Cerebellar nuclear complex (tissue), 1 donor: Measurements from ENCODE around the gene HDHD2.

Source experiments
- DNase-seq, 2 experiments: peaks; one replicate each; lab custom pipeline; 2025; lab: John Stamatoyannopoulos, UW

Gene HDHD2

GRCh38 chr18:47146206-47146605 lies 4.1 kb downstream of the HDHD2 start:
- no peak for DNase-seq

DNA sequence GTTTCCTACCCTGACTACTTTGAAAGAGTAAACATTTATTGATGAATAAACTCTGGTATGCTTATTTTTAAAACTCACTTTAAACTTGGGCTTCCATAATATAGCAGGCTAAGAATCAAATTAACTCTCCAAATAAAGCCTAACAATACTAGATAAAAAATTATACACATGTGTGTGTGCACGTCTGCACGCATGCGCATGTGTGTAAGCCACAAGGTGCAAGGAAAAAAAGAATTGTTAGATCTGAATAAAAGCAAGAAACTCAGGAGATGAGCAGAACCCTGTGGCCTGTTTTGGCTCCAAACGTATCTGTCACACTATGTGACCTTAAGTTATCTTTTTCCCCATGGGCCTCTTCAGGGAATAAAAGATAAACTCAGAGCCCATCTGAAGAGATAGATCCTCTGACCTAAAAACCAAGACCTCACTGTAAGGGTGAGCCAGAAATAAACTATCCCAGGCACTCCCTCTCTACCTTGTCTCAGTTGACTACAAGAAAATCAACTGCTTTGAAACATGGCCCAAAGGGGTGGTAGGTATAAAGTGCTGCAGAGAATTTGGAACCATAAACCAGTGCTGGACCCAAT lies 6.3 kb downstream of the HDHD2 start:
- no peak for DNase-seq

- no peak for DNase-seq
These were observed 7.1 kb downstream of the HDHD2 start for GRCh38 chr18:47143153-47143552.

DNA sequence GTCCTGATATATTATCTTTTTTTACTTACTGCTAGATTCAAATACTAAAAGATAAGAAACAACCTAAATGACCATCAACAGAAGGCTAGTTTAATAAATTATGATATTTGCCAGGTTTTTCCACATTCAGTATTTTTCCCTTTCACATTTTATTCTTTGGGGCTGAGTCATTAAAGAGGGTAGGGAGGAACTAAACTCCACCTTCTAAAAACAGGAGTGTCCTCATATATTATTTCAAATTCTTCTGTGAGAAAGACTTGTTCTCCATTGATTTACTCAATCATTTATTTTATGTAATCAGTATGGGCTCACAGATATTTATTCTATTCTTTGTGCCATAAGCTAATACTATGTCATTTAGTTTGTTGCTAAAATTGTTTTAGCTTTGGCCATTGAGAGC lies 9.0 kb downstream of the HDHD2 start:
- no peak for DNase-seq

GRCh38 chr18:47121146-47121545 lies 29.2 kb downstream of the HDHD2 start:
- DNase-seq, result no peak

DNA sequence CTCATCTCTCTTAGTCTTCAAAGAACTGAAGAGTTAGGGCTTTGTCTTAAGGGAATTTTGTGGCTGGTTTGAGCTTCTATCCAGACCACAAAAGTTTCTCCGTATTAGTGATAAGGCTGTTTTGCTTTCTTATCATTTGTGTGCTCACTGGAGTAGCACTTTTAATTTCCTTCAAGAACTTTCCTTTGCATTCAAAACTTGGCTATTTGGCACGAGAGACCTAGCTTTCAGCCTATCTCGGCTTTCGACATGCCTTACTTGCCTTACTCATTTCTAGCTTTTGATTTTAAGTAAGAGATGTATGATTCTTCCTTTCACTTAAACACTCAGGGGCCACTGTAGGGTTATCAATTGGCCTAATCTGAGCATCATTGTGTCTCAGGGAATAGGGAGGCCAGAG lies 29.9 kb downstream of the HDHD2 start:
- DNase-seq, result no peak

GRCh38 chr18:47118981-47119380 lies 31.3 kb downstream of the HDHD2 start:
- DNase-seq, result no peak

GRCh38 chr18:47115205-47115604 lies 35.1 kb downstream of the HDHD2 start:
- DNase-seq, result no peak

GRCh38 chr18:47113796-47114540 lies 36.3 kb downstream of the HDHD2 start:
- no peak for DNase-seq

- no peak for DNase-seq
These were observed 39.6 kb downstream of the HDHD2 start for GRCh38 chr18:47110492-47111274.

GRCh38 chr18:47109720-47110119 lies 40.6 kb downstream of the HDHD2 start:
- no peak for DNase-seq

GRCh38 chr18:47108998-47109405 lies 41.3 kb downstream of the HDHD2 start:
- DNase-seq, result peak; percentile 82 to 96

- DNase-seq, result peak in 1 of 2 experiments; percentile 39
These were observed 41.9 kb downstream of the HDHD2 start for GRCh38 chr18:47108373-47108772.

- peak in 1 of 2 experiments; percentile 69 for DNase-seq
These were observed 50.0 kb downstream of the HDHD2 start for GRCh38 chr18:47100212-47100831.

GRCh38 chr18:47095810-47096209 lies 54.5 kb downstream of the HDHD2 start:
- DNase-seq, result no peak

DNA sequence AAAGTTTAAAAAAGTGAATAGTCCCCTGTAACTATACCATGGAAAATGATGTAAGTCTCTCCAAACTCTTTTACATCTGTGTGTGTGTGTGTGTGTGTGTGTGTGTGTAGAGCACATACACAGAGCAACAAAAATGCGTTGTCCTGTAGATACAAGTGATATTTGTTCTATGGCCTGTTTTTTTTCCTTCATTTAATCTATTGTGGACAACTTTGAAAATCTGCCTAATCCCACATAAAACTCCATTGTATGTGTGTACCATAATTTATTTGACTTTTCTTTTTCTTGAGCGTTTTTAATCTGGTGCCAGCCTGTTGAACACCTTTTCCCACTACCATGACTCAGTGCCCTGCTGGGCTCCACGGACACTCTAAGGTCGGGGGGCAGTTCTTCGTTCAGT lies 62.6 kb downstream of the HDHD2 start:
- DNase-seq, result no peak

DNA sequence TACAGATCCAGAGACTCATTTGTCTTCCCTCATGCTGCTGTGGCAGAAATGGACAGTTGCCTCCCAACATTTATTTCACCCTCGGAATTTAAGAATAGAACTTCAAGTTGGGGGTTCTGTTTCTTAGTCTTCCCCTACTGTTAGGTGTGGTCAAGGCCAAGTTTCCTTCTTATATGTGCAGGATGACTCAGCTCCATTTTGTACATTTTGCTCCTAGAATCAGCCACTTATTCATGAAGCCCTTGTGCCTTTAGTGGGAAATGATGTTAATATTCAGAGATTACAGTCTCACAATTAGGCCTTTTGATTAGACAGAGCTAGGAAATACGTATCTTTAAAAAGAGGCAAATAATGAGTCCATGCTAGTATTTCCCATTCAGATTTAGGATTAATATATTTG lies 68.7 kb downstream of the HDHD2 start:
- no peak for DNase-seq

- no peak for DNase-seq
These were observed 69.4 kb downstream of the HDHD2 start for GRCh38 chr18:47080872-47081271.

GRCh38 chr18:47077111-47077510 lies 73.2 kb downstream of the HDHD2 start:
- DNase-seq, result no peak

- no peak for DNase-seq
These were observed 75.0 kb downstream of the HDHD2 start for GRCh38 chr18:47075098-47075883.

DNA sequence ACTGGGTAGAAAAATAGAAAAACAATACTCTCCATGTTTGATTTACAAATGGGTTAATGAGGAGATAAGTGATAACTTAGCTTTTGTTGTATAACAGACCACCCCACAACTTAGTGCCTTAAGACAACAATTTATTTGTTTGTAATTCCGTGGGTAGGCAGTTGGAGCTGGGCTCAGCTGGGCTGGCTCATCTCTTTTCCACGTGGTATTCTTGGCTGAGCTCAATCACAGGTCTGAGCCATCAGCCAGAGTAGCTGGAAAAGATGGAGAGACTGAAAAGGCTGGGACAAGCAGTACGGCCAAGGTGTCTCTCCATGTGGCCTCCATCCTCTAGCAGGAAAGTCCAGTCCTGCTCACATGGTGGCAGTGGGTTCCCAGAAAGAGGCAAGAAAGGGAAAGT lies 82.7 kb downstream of the HDHD2 start:
- no peak for DNase-seq

DNA sequence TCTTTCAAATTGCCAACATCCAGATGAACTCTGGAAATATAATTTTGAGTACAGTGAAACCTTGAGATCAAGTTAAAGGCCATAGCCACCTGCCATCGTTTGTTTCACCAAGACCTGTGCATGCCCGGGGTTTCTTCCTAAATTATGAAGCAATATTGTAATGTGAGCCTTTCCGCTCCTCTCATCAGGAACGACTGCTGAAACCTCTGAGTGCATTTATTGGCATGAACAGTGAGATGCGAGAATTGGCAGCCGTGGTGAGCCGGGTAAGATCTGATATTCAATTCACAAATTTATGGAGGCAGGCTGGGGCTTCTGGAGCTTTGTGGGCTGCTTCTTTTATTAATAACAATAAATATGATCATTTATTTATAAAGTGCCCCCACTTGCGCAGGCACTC lies 87.2 kb downstream of the HDHD2 start:
- no peak for DNase-seq
